IMR-90 (cell line): ENCODE measurements around the gene RNU6-8. TPM values are rescaled to one million over a fixed set of nuclear protein-coding genes. Genes with fewer than 3 reads are reported as not detected.

ENCODE experiments used
- ATAC-seq: fragments of 200-7000 bp; cut with Tn5 transposase; 2 replicates; pipeline ENCODE4 v1.9.1; 2020; ENCODE audit warnings: low read depth, mild to moderate bottlenecking, moderate library complexity
- BruUV-seq: library from RNA; stranded (reverse); fragments of 400-500 nt; replicated peaks from 2 replicates; lab custom pipeline; 2021; lab: Mats Ljungman, UMichigan
- CTCF ChIA-PET: fragments of 300-600 bp; formaldehyde crosslinking; extraction: SDS; loops from one replicate; lab custom pipeline; 2021; ENCODE audit warnings: antibody characterized with exemption; lab: Yijun Ruan, JAX
- POLR2A ChIA-PET: fragments of 300-600 bp; sonication (Branson Sonifier 250); formaldehyde crosslinking; loops from one replicate; lab custom pipeline; 2022; ENCODE audit warnings: antibody characterized with exemption; ENCODE audit not compliant: unreplicated experiment; lab: Charles Lee
- DNase-seq: peaks from one replicate; pipeline ENCODE4 v3.0.0; 2013
- H2AFZ ChIP-seq: replicated peaks from 2 replicates; pipeline ENCODE3; 2013; ENCODE audit warnings: low read length, mild to moderate bottlenecking; ENCODE audit not compliant: poor library complexity
- H2AK5ac ChIP-seq: 2 replicates; pipeline ENCODE4 v1.6.1; 2013; ENCODE audit warnings: low read depth, low read length, inconsistent platforms
- H2AK9ac ChIP-seq: replicated peaks from 2 replicates; pipeline ENCODE3; 2013; ENCODE audit warnings: mild to moderate bottlenecking, low read depth, low read length, moderate library complexity; ENCODE audit not compliant: poor library complexity
- H2BK120ac ChIP-seq: 2 replicates; pipeline ENCODE4 v1.6.1; 2013; ENCODE audit warnings: low read depth, low read length, inconsistent platforms
- H2BK15ac ChIP-seq: 3 replicates; pipeline ENCODE4 v1.6.1; 2013; ENCODE audit warnings: low read depth, low read length, inconsistent platforms
- H2BK20ac ChIP-seq: 2 replicates; pipeline ENCODE4 v1.6.1; 2013; ENCODE audit warnings: low read depth, mild to moderate bottlenecking, inconsistent platforms, low read length, moderate library complexity
- H2BK5ac ChIP-seq: 2 replicates; pipeline ENCODE4 v1.6.1; 2013; ENCODE audit warnings: mild to moderate bottlenecking, low read depth, low read length, inconsistent platforms; ENCODE audit not compliant: poor library complexity, severe bottlenecking
- H3K14ac ChIP-seq: replicated peaks from 2 replicates; pipeline ENCODE4 v1.6.1; 2013; ENCODE audit warnings: low read depth, low read length, inconsistent platforms
- H3K18ac ChIP-seq: 2 replicates; pipeline ENCODE4 v1.6.1; 2013; ENCODE audit warnings: low read depth, low read length, control low read depth
- H3K23ac ChIP-seq: 2 replicates; pipeline ENCODE4 v1.6.1; 2013; ENCODE audit warnings: low read depth, low read length, inconsistent platforms
- H3K27ac ChIP-seq: 2 replicates; pipeline ENCODE4 v1.5.1; 2013; ENCODE audit warnings: mild to moderate bottlenecking, control low read depth, low read length; ENCODE audit not compliant: insufficient read depth
- H3K27me3 ChIP-seq: 2 replicates; pipeline ENCODE4 v1.6.1; 2013; ENCODE audit warnings: low read length; ENCODE audit not compliant: control insufficient read depth, insufficient read depth
- H3K36me3 ChIP-seq: 2 replicates; pipeline ENCODE4 v1.6.1; 2013; ENCODE audit warnings: low read length, mixed read lengths; ENCODE audit not compliant: control insufficient read depth, insufficient read depth
- H3K4ac ChIP-seq: 2 replicates; pipeline ENCODE4 v1.6.1; 2013; ENCODE audit warnings: low read depth, low read length, inconsistent platforms
- H3K4me1 ChIP-seq: 2 replicates; pipeline ENCODE4 v1.6.1; 2013; ENCODE audit warnings: low read length, mixed read lengths; ENCODE audit not compliant: control insufficient read depth, insufficient read depth
- H3K4me2 ChIP-seq: 2 replicates; pipeline ENCODE4 v1.6.1; 2013; ENCODE audit warnings: low read depth, mild to moderate bottlenecking, control low read depth, low read length, moderate library complexity
- H3K4me3 ChIP-seq: 2 replicates; pipeline ENCODE4 v1.5.1; 2013; ENCODE audit warnings: low read depth, mild to moderate bottlenecking, control low read depth, low read length, moderate library complexity; ENCODE audit not compliant: insufficient read depth
- H3K56ac ChIP-seq: 2 replicates; pipeline ENCODE4 v1.6.1; 2013; ENCODE audit warnings: low read length, inconsistent platforms; ENCODE audit not compliant: insufficient read depth; ENCODE audit errors: extremely low read depth
- H3K79me1 ChIP-seq, 2 experiments: 2 replicates each; pipeline ENCODE4 v1.6.1; 2013; ENCODE audit warnings: low read length in 2 of 2, inconsistent platforms in 1 of 2, low read depth in 1 of 2
- H3K9ac ChIP-seq: 2 replicates; pipeline ENCODE4 v1.6.1; 2013; ENCODE audit warnings: low read depth, low read length, control low read depth
- H3K9me1 ChIP-seq: 2 replicates; pipeline ENCODE4 v1.6.1; 2013; ENCODE audit warnings: low read length, inconsistent platforms; ENCODE audit not compliant: insufficient read depth
- H3K9me3 ChIP-seq: 2 replicates; pipeline ENCODE4 v1.6.1; 2013; ENCODE audit warnings: low read length; ENCODE audit not compliant: control insufficient read depth, insufficient read depth
- H4K20me1 ChIP-seq: 2 replicates; pipeline ENCODE4 v1.6.1; 2013; ENCODE audit warnings: low read length, inconsistent platforms; ENCODE audit not compliant: insufficient read depth
- H4K5ac ChIP-seq: 2 replicates; pipeline ENCODE4 v1.6.1; 2013; ENCODE audit warnings: mild to moderate bottlenecking, low read depth, low read length, control low read depth
- H4K8ac ChIP-seq, 2 experiments: 2 replicates each; pipeline ENCODE4 v1.6.1; 2013; ENCODE audit warnings: low read depth in 2 of 2, low read length in 2 of 2, control low read depth in 1 of 2, inconsistent platforms in 1 of 2
- H4K91ac ChIP-seq: 2 replicates; pipeline ENCODE4 v1.6.1; 2013; ENCODE audit warnings: low read depth, low read length, inconsistent platforms; ENCODE audit not compliant: insufficient read depth
- CHD1 ChIP-seq: IDR thresholded peaks from 2 replicates; pipeline ENCODE4 v1.6.1; 2012; ENCODE audit warnings: low read depth, low read length, improper control_type of control experiment
- CTCF ChIP-seq: conservative IDR thresholded peaks from 2 replicates; pipeline ENCODE4 v1.5.1; 2012; ENCODE audit warnings: mild to moderate bottlenecking, low read depth, low read length, improper control_type of control experiment
- ELK1 ChIP-seq: fragments of 150-350 bp; IDR thresholded peaks from 2 replicates; pipeline ENCODE4 v1.6.1; 2016; ENCODE audit warnings: low read depth, mild to moderate bottlenecking, low read length, moderate library complexity, borderline replicate concordance
- MAZ ChIP-seq: IDR thresholded peaks from 2 replicates; pipeline ENCODE4 v1.6.1; 2012; ENCODE audit warnings: low read depth, mild to moderate bottlenecking, low read length, improper control_type of control experiment, moderate library complexity, borderline replicate concordance
- NFE2L2 ChIP-seq: fragments of 150-350 bp; IDR thresholded peaks from 2 replicates; pipeline ENCODE4 v1.6.1; 2016; ENCODE audit warnings: low read depth, mild to moderate bottlenecking, low read length
- POLR2A ChIP-seq: IDR thresholded peaks from 2 replicates; pipeline ENCODE4 v1.6.1; 2012; ENCODE audit warnings: mild to moderate bottlenecking, low read depth, low read length
- RAD21 ChIP-seq: IDR thresholded peaks from 2 replicates; pipeline ENCODE4 v1.6.1; 2012; ENCODE audit warnings: low read length, improper control_type of control experiment
- SMC3 ChIP-seq: fragments of 150-350 bp; IDR thresholded peaks from 2 replicates; pipeline ENCODE4 v1.6.1; 2016; ENCODE audit warnings: low read depth, mild to moderate bottlenecking, antibody characterized with exemption, low read length, moderate library complexity
- USF2 ChIP-seq: fragments of 150-350 bp; IDR thresholded peaks from 2 replicates; pipeline ENCODE4 v1.6.1; 2017; ENCODE audit warnings: mild to moderate bottlenecking, antibody characterized with exemption, low read length, low read depth
- WGBS, 2 experiments: methylation state at CpG; one replicate each; pipeline versions ENCODE4 v1.1.5 to v1.1.7; 2013; ENCODE audit warnings: missing lambda C conversion rate in 2 of 2; ENCODE audit not compliant: insufficient read length in 1 of 2; ENCODE audit errors: extremely low coverage in 2 of 2; 5-methylcytosine and 5-hydroxymethylcytosine counted together
- dilution Hi-C: fragments of 300-500 bp; cut with HindIII; formaldehyde crosslinking; loops from one replicate; pipeline ENCODE4 v1.14.3; 2018; ENCODE audit warnings: low sequenced_read_pairs; ENCODE audit not compliant: unreplicated experiment
- in situ Hi-C: fragments of 300-500 bp; cut with MboI; formaldehyde crosslinking; loops from 3 replicates; pipeline ENCODE4 v1.14.3; 2019; ENCODE audit warnings: low sequenced_read_pairs, inconsistent platforms, mixed read lengths
- intact Hi-C: fragments of 100-400 bp; cut with micrococcal nuclease; formaldehyde crosslinking; loops from 2 replicates; pipeline ENCODE4 v1.10.0; 2022
- polyA plus RNA-seq, 3 experiments: library from polyadenylated mRNA; depleted of rRNA; stranded (reverse); fragments of >200 nt; gene quantifications; 2 replicates each; pipeline ENCODE4 v1.2.3, GENCODE V29; 2012; ENCODE audit warnings: low replicate concordance in 1 of 3
- total RNA-seq: library from RNA; depleted of rRNA; stranded (reverse); fragments of >200 nt; gene quantifications from 2 replicates; pipeline ENCODE4 v1.2.3, GENCODE V29; 2012

RNU6-8 gene
- total and polyA plus RNA-seq, 2 of the 4 experiments (the other 2 are of a cell fraction): not detected

GRCh38 chr14:32252030-32252670 lies 49.1 kb upstream of the RNU6-8 start:
- Histone ChIP-seq H4K8ac (peak overlapping the region; percentile 23 to 78; a peak in 2 of 4 replicates), H3K4me3 (no peak overlapping the region), H2AK9ac (no peak overlapping the region), H3K56ac (no peak overlapping the region), H3K36me3 (no peaks in the 10 kb centered on the region), H3K9ac (no peak overlapping the region), H4K91ac (no peak overlapping the region), H3K18ac (peak overlapping the region; percentile 11; the same call in 1 of the 2 replicates), H3K9me1 (no peaks in the 10 kb centered on the region), H2AFZ (peak overlapping the region; percentile 48), H2BK120ac (0 out of 2 replicates have a peak overlapping the region, but pooled peaks have one; percentile 49), H2AK5ac (no peak overlapping the region), H3K4me1 (peaks cover 2% of the 10 kb centered on the region; the same call in 1 of the 2 replicates), H3K14ac (no peak overlapping the region), H4K20me1 (no peaks in the 10 kb centered on the region), H3K4ac (no peak overlapping the region), H2BK5ac (peak overlapping the region; percentile 8), H3K27me3 (0 out of 2 replicates have a peak, but pooled peaks cover 3% of the 10 kb centered on the region), H4K5ac (no peak overlapping the region), H2BK15ac (0 out of 3 replicates have a peak overlapping the region, but pooled peaks have one; percentile 31), H3K4me2 (peak overlapping the region; percentile 34; the same call in 1 of the 2 replicates), H3K9me3 (no peaks in the 10 kb centered on the region), H3K27ac (no peak overlapping the region), H3K23ac (no peak overlapping the region), H3K79me1 (no peaks in the 10 kb centered on the region), H2BK20ac (no peak overlapping the region; the same call in 1 of the 2 replicates)
- intact Hi-C loops (loop anchor here (1.0 to 10.0 kb wide), 7 partner anchors 179 to 887 kb away; no protein-coding TSS in a partner anchor), dilution Hi-C loops (no loop called here), in situ Hi-C loops (no loop called here)
- BruUV-seq: no TSS peak
- POLR2A ChIA-PET: no interaction called here
- ATAC-seq: peak; percentile 90
- CTCF ChIA-PET: interaction anchor here (1.0 to 1.1 kb wide), 2 partner anchors 273 to 325 kb away, joined by 3 to 4 read pairs; no protein-coding TSS in a partner anchor
- no peak for TF ChIP-seq CHD1
- TF ChIP-seq RAD21: peak; percentile 94
- TF ChIP-seq CTCF: peak; percentile 94
- TF ChIP-seq NFE2L2: no peak
- no peak for TF ChIP-seq MAZ
- peak; percentile 84 for TF ChIP-seq SMC3
- peak; percentile 44; the same call in 1 of the 2 replicates for TF ChIP-seq POLR2A
- TF ChIP-seq USF2: no peak
- no peak for TF ChIP-seq ELK1
- DNase-seq: peak; percentile 75
- no CpG with 5 or more reads among the region's 3 CpGs for WGBS, 2 experiments
